Dendritic cell treated with granulocyte-macrophage colony-stimulating factor and Interleukin-4, amounts not matched to agents 40 ng/mL and 50 ng/mL, for 4 days (primary cell): ENCODE data around the gene TMEM109.

Source experiments
- H3K27ac Mint-ChIP-seq: one replicate; pipeline ENCODE4 v1.8.0; 2022; ENCODE audit warnings: mild to moderate bottlenecking, mixed read lengths
- H3K27me3 Mint-ChIP-seq: one replicate; pipeline ENCODE4 v1.8.0; 2022; ENCODE audit warnings: mild to moderate bottlenecking, mixed read lengths
- H3K36me3 Mint-ChIP-seq: one replicate; pipeline ENCODE4 v1.8.0; 2022; ENCODE audit warnings: low read depth, mixed read lengths
- H3K4me1 Mint-ChIP-seq: one replicate; pipeline ENCODE4 v1.8.0; 2022; ENCODE audit warnings: low read depth, mixed read lengths
- H3K4me3 Mint-ChIP-seq: one replicate; pipeline ENCODE4 v1.8.0; 2022; ENCODE audit warnings: mild to moderate bottlenecking, moderate library complexity, mixed read lengths
- H3K9me3 Mint-ChIP-seq: one replicate; pipeline ENCODE4 v1.8.0; 2022; ENCODE audit warnings: mixed read lengths
- intact Hi-C: fragments of 100-400 bp; cut with micrococcal nuclease; formaldehyde crosslinking; loops from one replicate; pipeline ENCODE4 v1.15.0; 2022

TMEM109 gene

GRCh38 chr11:60942219-60942618 lies 28.3 kb downstream of the TMEM109 start:
- Mint-ChIP-seq H3K36me3 (peaks cover 100% of the 10 kb centered on the region), H3K4me3 (no peak overlapping the region), H3K4me1 (peaks cover 79% of the 10 kb centered on the region), H3K27me3 (no peaks in the 10 kb centered on the region), H3K27ac (no peak overlapping the region), H3K9me3 (no peaks in the 10 kb centered on the region)
- intact Hi-C loops, result no loop called here

GRCh38 chr11:60942970-60943565 lies 29.1 kb downstream of the TMEM109 start:
- Mint-ChIP-seq H3K9me3 (no peaks in the 10 kb centered on the region), H3K27me3 (no peaks in the 10 kb centered on the region), H3K27ac (no peak overlapping the region), H3K4me3 (no peak overlapping the region), H3K4me1 (peaks cover 80% of the 10 kb centered on the region), H3K36me3 (peaks cover 100% of the 10 kb centered on the region)
- intact Hi-C loops, result no loop called here

- H3K27me3 Mint-ChIP-seq, result no peaks in the 10 kb centered on the region
These were observed 30.7 kb downstream of the TMEM109 start for GRCh38 chr11:60944490-60945294.

GRCh38 chr11:60945295-60945667 lies 31.3 kb downstream of the TMEM109 start:
- peaks cover 100% of the 10 kb centered on the region for H3K36me3 Mint-ChIP-seq
- no peaks in the 10 kb centered on the region for H3K27me3 Mint-ChIP-seq
- peaks cover 79% of the 10 kb centered on the region for H3K4me1 Mint-ChIP-seq
- intact Hi-C loops, result no loop called here
- H3K27ac Mint-ChIP-seq, result peak overlapping the region; percentile 69
- no peaks in the 10 kb centered on the region for H3K9me3 Mint-ChIP-seq
- H3K4me3 Mint-ChIP-seq, result peak overlapping the region; percentile 52

More at GRCh38 chr11:60944490-60945294, 30.7 kb downstream of the TMEM109 start:
- peaks cover 79% of the 10 kb centered on the region for H3K4me1 Mint-ChIP-seq
- no peaks in the 10 kb centered on the region for H3K9me3 Mint-ChIP-seq
- peak overlapping the region; percentile 52 for H3K4me3 Mint-ChIP-seq
- H3K27ac Mint-ChIP-seq, result peak overlapping the region; percentile 69
- H3K36me3 Mint-ChIP-seq, result peaks cover 100% of the 10 kb centered on the region
- intact Hi-C loops, result no loop called here

GRCh38 chr11:60946601-60947264 lies 32.8 kb downstream of the TMEM109 start:
- peak overlapping the region; percentile 52 for H3K4me3 Mint-ChIP-seq
- intact Hi-C loops, result no loop called here
- no peaks in the 10 kb centered on the region for H3K9me3 Mint-ChIP-seq
- H3K4me1 Mint-ChIP-seq, result peaks cover 69% of the 10 kb centered on the region
- peak overlapping the region; percentile 76 for H3K27ac Mint-ChIP-seq
- no peaks in the 10 kb centered on the region for H3K27me3 Mint-ChIP-seq
- peaks cover 99% of the 10 kb centered on the region for H3K36me3 Mint-ChIP-seq

- peaks cover 97% of the 10 kb centered on the region for H3K36me3 Mint-ChIP-seq
- intact Hi-C loops, result no loop called here
- H3K27ac Mint-ChIP-seq, result no peak overlapping the region
- H3K9me3 Mint-ChIP-seq, result no peaks in the 10 kb centered on the region
- peaks cover 69% of the 10 kb centered on the region for H3K4me1 Mint-ChIP-seq
- no peaks in the 10 kb centered on the region for H3K27me3 Mint-ChIP-seq
- H3K4me3 Mint-ChIP-seq, result peak overlapping the region; percentile 97
These were observed 33.7 kb downstream of the TMEM109 start for GRCh38 chr11:60947700-60948099.

- H3K4me1 Mint-ChIP-seq, result peaks cover 74% of the 10 kb centered on the region
- no peaks in the 10 kb centered on the region for H3K27me3 Mint-ChIP-seq
- peak overlapping the region; percentile 97 for H3K4me3 Mint-ChIP-seq
- peak overlapping the region; percentile 59 for H3K27ac Mint-ChIP-seq
- H3K36me3 Mint-ChIP-seq, result peaks cover 91% of the 10 kb centered on the region
- intact Hi-C loops, result no loop called here
- H3K9me3 Mint-ChIP-seq, result no peaks in the 10 kb centered on the region
These were observed 34.3 kb downstream of the TMEM109 start for GRCh38 chr11:60948250-60948649.

- Mint-ChIP-seq H3K27ac (peak overlapping the region; percentile 99), H3K36me3 (peaks cover 74% of the 10 kb centered on the region), H3K4me1 (peaks cover 69% of the 10 kb centered on the region), H3K9me3 (no peaks in the 10 kb centered on the region), H3K4me3 (peak overlapping the region; percentile 97), H3K27me3 (no peaks in the 10 kb centered on the region)
- intact Hi-C loops, result loop anchor here (5.0 kb wide), 2 partner anchors 38 to 177 kb away; partner anchors contain the start of gene TMEM109
These were observed 36.1 kb downstream of the TMEM109 start for GRCh38 chr11:60950024-60950423.

GRCh38 chr11:60950933-60951605 lies 37.1 kb downstream of the TMEM109 start:
- H3K4me3 Mint-ChIP-seq, result peak overlapping the region; percentile 97
- H3K9me3 Mint-ChIP-seq, result no peaks in the 10 kb centered on the region
- intact Hi-C loops, result loop anchor here (5.0 kb wide), 2 partner anchors 39 to 176 kb away; partner anchors contain the start of gene TMEM109
- H3K4me1 Mint-ChIP-seq, result peaks cover 67% of the 10 kb centered on the region
- H3K27ac Mint-ChIP-seq, result peak overlapping the region; percentile 99
- H3K27me3 Mint-ChIP-seq, result no peaks in the 10 kb centered on the region
- H3K36me3 Mint-ChIP-seq, result peaks cover 63% of the 10 kb centered on the region

GRCh38 chr11:60951606-60951903 lies 37.6 kb downstream of the TMEM109 start:
- intact Hi-C loops, result loop anchor here (5.0 kb wide), 2 partner anchors 39 to 176 kb away; partner anchors contain the start of gene TMEM109
- H3K27me3 Mint-ChIP-seq, result no peaks in the 10 kb centered on the region
- H3K27ac Mint-ChIP-seq, result peak overlapping the region; percentile 99

GRCh38 chr11:60951904-60952741 lies 38.2 kb downstream of the TMEM109 start, which contains the start of gene SLC15A3:
SLC15A3 (minus strand) TSS chr11:60952176; CDS start chr11:60951551, 625 bp downstream.
- Mint-ChIP-seq H3K4me3 (peak within 1 kb of the TSS; percentile 97), H3K27ac (peak within 1 kb of the TSS; percentile 99), H3K36me3 (peaks cover 53% of the 10 kb centered on the region), H3K27me3 (peaks cover 3% of the 10 kb centered on the region), H3K4me1 (peaks cover 67% of the 10 kb centered on the region), H3K9me3 (no peaks in the 10 kb centered on the region)
- intact Hi-C loops, result loop anchor here (2.0 to 5.0 kb wide), 3 partner anchors 19 to 175 kb away; partner anchors contain the start of genes CD6 and TMEM109

More at GRCh38 chr11:60951606-60951903, 37.6 kb downstream of the TMEM109 start:
- H3K4me3 Mint-ChIP-seq, result peak overlapping the region; percentile 97
- H3K4me1 Mint-ChIP-seq, result peaks cover 67% of the 10 kb centered on the region
- H3K36me3 Mint-ChIP-seq, result peaks cover 58% of the 10 kb centered on the region
- H3K9me3 Mint-ChIP-seq, result no peaks in the 10 kb centered on the region

- H3K4me3 Mint-ChIP-seq, result peak overlapping the region; percentile 97
These were observed 38.8 kb downstream of the TMEM109 start for GRCh38 chr11:60952742-60953170.

More at GRCh38 chr11:60952742-60953170, 38.8 kb downstream of the TMEM109 start:
- Mint-ChIP-seq H3K27me3 (peaks cover 8% of the 10 kb centered on the region), H3K9me3 (no peaks in the 10 kb centered on the region), H3K27ac (peak overlapping the region; percentile 99), H3K4me1 (peaks cover 67% of the 10 kb centered on the region), H3K36me3 (peaks cover 46% of the 10 kb centered on the region)
- intact Hi-C loops, result loop anchor here (2.0 to 5.0 kb wide), 3 partner anchors 18 to 175 kb away; partner anchors contain the start of genes CD6 and TMEM109
